GM10266 (cell line): ENCODE results near the gene CCDC138.

Source experiments
- DNase-seq: peaks from one replicate; pipeline ENCODE4 v3.0.0; 2012; ENCODE audit errors: extremely low spot score
- CTCF ChIP-seq: IDR thresholded peaks from 2 replicates; pipeline ENCODE4 v1.5.1; 2012; ENCODE audit warnings: mild to moderate bottlenecking, low read depth; ENCODE audit not compliant: control insufficient read depth, insufficient read depth; ENCODE audit errors: missing control alignments

The CCDC138 gene

GRCh38 chr2:108894766-108895165 is 108.2 kb downstream of the CCDC138 start:
- TF ChIP-seq CTCF = no peak
- no peak for DNase-seq

DNA sequence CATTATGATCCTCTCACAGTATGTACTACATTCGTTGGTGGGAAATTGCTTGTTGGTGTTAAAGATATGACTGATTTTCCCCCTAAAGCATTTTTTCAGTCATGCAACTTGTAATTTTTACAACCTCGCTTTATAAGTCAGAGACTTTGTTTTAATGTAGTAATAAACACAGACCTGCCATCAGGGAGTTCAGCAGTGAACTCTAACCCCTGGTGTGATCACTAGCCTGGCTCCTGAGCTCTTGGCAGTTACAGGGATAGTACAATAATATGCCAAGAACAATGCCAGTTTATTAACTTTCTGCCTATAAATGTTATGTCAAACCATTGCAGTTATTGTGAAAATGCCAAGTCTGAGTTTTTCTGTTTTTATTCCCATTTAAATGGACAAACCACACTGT is 108.6 kb downstream of the CCDC138 start:
- TF ChIP-seq CTCF = no peak
- DNase-seq = no peak

GRCh38 chr2:108896741-108897140 is 110.2 kb downstream of the CCDC138 start:
- TF ChIP-seq CTCF = no peak
- DNase-seq = no peak

- DNase-seq = no peak
- TF ChIP-seq CTCF = no peak
Observed at GRCh38 chr2:108898315-108899082, 111.9 kb downstream of the CCDC138 start.

- no peak for TF ChIP-seq CTCF
- no peak for DNase-seq
Observed at GRCh38 chr2:108904680-108905079, 118.1 kb downstream of the CCDC138 start.

- no peak for TF ChIP-seq CTCF
- no peak for DNase-seq
Observed at GRCh38 chr2:108905176-108905575, 118.6 kb downstream of the CCDC138 start.

- no peak for DNase-seq
- TF ChIP-seq CTCF = no peak
Observed at GRCh38 chr2:108905906-108906305, 119.3 kb downstream of the CCDC138 start.
